ENCODE measurements around the gene PPIF.

The PPIF gene

DNA sequence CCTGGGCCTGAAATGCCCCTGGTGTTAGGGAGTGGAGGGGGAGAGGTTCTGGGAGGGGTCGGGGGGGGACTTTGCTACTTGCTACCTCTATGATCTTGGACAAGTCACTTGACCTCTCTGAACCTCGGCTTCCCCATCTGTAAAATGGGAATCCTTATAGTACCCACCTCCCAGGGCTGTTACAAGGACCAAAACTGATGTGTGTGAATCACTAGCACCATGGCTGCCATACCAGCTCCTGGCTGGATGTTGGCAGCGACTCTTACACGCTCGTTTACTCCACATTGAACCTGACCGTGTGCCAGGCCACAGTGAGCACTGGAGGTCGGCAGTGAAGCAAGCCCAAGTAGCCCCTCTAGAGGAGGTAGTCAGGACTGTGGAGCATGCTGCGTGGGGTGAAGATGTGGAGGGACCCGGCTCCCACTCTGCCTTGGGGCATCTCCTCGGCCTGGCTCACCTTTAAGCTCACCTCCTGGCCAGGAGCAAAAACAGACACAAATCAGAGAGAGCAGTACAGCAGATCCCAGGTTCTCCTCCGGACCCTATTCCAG is 28.9 kb downstream of the PPIF start:
- DNase-seq: no peak

DNA sequence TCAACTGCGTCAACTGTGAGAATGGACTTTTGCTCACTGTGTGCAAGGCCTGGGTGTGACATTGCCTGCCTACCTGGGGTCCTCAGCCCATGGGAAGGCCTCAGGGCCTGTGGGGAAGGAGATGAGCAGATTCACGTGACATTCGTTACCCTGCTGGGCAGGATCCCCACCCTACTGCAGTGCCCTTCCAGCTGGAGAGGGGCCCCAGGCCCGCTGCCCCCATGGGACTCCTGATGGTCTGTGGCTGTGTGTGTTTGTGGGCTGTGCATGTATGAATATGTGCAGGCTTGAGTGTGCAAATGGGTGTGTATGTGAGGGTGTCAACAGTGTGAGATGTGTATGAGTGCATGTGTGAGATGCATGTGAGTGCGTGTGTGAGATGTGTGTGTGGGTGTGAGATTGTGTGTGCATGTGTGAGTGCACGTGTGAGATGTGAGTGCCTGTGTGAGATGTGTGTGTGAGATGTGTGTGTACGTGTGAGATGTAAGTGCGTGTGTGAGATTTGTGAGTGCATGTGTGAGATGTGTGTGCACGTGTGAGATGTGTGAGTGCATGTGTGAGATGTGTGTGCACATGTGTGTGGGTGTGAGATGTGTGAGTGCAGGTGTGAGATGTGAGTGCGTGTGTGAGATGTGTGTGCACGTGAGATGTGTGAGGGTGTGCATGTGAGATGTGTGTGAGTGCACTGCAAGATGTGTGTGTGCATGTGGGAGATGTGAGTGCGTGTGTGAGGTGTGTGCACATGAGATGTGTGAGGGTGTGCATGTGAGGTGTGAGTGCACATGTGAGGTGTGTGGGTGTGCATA is 29.7 kb downstream of the PPIF start:
- no peak for DNase-seq

DNA sequence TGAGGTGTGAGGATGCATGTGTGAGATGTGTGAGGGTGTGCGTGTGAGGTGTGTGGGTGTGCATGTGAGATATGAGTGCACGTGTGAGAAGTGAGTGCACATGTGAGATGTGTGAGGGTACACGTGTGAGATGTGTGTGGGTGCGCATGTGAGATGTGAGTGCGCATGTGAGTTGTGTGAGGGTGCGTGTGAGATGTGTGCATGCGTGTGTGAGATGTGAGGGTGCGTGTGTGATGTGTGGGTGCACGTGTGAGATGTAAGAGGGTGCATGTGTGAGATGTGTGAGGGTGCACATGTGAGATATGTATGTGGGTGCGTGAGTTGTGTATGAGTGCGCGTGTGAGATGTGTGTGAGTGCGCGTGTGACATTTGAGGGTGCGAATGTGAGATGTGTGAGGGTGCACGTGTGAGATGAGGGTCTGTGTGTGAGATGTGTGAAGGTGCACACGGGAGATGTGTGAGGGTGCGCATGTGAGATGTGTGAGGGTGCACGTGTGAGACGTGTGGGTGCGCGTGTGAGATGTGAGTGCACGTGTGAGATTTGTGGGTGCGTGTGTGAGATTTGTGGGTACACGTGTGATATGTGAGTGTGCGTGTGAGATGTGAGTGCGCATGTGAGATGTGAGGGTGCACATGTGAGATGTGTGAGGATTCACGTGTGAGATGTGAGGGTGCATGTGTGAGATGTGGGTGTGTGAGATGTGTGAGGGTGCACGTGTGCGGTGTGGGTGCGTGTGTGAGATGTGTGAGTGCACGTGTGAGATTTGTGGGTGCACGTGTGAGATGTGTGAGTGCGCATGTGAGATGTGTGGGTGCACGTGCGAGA is 30.5 kb downstream of the PPIF start:
- DNase-seq: no peak

DNA sequence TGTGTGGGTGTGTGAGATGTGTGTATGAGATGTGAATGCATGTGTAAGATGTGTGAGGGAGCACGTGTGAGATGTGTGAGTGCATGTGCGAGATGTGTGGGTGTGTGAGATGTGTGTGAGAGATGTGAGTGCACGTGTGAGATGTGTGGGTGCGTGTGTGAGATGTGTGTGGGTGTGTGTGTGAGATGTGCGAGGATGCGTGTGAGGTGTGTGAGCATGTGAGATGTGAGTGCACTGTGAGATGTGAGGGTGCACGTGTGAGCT is 31.0 kb downstream of the PPIF start:
- DNase-seq: no peak

DNA sequence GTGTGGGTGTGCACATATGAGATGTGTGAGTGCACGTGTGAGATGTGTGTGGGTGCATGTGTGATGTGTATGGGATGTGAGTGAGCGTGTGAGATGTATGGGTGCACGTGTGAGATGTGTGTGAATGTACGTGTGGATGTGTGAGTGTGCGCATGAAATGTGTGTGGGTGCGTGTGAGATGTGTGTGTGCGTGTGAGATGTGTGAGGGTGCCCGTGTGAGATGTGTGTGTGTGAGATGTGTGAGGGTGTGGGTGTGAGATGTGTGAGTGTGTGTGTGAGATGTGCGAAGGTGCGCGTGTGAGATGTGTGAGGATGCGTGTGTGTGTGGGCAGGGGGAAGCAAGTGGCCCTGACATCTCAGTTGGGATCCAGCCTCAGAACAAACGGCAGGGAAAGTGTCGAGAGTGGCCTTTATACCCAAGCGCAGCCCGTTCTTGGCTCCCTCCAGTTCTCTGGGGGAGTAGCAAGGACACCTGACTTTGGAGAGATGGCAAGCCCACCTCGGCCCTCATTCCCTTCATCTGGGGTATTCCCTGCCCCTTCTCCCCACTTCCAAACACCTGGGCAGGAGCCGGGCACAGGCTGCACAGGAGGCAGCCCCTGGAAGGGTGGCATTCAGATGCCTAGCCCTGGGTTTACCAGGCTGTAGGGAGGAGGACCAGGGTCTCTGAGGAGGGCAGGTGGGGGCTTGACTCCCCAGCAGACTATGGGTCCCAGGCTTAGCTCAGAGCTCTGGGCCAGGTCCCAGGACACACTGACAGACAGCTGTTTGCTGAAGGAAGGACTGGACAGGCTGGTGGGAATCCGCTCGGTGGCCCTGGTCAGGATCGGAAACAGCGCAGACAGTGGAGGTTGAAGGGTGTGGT is 31.6 kb downstream of the PPIF start:
- no peak for DNase-seq

DNA sequence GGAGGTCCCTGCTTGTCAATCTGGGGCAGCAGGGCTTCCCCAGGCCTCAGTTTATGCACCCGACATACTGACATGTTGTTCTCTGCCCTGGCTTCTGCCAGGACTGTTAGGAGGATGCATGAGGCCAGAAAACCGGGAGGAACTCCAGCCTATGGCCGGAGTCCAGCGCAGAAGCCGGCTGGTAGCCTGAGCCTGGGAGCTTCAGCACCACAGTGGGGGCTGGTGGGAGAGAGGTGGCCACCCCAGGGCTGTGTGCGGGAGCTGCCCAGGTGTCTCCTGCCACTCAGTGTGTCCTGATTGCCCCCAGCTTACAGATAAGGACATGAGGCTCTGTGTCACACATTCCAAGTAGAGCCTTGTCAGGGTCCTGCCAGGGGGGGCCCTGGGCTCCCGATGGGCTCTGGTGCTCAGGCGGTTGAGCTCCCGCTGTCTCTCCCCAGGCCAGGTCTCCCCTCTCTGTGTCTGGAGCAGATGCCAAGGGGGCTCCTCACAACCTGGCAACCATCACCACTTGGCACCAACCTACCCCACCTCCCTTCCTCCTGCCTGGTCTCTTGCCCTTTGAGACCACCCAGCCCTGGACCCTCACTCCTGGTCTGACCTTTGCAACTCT is 32.3 kb downstream of the PPIF start:
- no peak for DNase-seq

DNA sequence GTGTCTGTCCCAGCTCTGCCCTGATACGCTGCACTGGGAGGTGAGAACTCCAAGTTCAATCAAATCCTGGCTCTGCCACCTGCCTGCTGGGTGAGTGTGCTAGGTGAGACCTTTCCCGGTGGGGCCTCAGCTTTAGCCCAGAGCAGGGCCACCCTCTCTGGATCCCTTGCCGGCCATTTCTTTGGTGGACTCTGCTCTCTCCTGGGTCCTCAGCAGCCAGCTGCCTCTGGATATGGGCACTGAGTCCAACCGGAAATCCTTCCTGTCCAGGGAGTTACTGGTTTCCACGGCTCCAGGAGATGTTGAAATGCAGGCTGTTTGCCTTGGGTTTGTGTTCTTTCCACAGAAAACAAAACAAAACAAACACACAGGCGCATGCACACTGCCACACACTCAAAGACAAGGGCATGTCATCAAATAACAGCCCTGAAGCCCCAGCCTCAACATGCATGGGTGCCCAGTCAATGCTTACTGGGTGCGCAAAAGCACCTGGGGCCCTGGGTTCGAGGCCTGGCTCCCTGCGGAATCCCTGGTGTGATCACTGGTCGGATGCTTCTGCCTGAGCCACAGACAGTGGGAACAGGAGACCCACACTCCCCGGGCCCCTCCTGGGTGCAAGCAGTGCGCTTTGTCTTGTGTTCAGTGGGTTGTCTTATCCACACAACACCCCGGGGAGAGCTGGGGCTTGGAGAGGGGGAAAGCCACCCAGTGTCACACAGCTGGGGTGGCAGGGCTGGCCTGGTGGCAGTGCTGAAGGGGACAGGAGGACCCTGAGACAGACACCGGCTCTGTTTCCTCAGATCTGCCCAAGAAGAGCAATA is 33.1 kb downstream of the PPIF start:
- no peak for DNase-seq

DNA sequence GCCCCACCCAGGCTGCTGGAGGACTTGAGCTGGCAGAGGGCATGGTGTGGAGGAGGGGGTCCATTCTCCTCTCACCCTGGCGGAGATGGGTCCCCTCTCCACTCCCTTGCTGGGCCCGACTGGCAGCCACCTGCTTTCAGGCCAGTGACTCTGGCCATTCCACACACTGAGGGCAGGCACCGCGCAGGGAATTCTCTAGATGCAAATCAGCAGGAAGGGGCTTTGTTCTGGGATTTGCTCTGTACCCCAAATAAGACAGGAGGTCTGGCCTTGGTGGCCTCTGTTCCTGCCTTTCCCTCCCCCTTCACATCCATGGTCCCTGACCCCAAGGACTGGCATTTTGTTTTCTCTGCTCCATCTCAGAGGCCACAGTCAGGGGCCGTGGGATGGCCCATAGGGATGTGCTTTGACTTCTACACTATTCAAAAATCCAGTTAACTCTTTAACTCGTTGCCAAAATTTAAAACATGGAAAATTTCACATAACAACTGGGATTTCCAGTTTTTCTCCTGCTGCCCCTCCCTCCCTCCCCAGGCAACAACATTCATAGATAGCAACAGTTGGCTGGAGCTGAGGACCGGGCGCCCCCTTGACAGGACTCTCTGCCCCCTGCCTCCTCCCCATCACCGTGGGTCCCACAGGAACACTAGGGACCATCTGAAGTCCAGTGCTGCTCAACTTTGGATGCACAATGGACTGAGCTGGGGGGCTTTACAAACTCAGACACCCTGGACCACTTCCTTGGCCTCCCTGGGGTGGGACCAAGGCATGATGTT is 33.9 kb downstream of the PPIF start:
- DNase-seq: no peak

DNA sequence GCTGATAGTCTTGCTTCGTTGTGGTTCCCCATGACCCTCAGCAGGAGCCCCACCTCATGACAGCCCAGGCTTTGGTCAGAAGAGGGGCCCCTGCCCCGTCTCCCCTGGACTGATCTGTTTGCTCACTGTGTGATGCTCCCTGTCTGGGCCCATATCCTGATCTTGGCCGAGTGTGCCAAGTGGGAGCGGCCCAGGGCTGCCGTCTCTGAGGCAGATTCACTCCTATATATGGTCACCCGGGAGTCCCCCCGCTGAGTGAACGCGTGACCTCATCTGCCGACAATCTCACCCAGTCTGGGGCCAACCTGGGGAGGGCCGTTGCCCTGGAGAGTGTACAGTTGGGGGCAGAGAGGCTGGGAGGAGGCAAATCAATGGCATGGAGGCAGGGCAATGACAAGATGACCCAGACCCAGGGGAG is 34.5 kb downstream of the PPIF start:
- DNase-seq: no peak

DNA sequence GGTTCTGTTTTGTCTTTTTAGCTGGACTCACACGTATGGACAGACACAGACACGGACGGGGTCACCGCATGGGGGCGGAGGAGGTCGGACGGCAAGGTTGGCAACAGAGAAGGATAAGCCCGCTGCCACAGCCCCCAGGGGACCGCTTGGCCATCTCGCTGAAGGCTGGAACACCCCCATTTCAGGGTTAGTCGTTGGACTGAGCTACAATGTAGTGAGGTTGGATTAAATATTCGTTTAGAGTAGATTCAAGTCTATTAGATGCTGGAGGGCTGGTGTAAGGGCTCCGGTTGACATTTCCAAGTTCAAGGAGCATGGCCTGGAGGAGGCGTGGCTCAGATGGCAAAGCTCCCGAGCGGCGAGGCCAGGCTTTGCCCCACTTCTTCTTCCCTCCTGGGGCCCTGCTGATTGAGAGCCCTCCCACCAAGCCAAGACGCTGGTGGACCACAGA is 35.2 kb downstream of the PPIF start:
- DNase-seq: no peak

DNA sequence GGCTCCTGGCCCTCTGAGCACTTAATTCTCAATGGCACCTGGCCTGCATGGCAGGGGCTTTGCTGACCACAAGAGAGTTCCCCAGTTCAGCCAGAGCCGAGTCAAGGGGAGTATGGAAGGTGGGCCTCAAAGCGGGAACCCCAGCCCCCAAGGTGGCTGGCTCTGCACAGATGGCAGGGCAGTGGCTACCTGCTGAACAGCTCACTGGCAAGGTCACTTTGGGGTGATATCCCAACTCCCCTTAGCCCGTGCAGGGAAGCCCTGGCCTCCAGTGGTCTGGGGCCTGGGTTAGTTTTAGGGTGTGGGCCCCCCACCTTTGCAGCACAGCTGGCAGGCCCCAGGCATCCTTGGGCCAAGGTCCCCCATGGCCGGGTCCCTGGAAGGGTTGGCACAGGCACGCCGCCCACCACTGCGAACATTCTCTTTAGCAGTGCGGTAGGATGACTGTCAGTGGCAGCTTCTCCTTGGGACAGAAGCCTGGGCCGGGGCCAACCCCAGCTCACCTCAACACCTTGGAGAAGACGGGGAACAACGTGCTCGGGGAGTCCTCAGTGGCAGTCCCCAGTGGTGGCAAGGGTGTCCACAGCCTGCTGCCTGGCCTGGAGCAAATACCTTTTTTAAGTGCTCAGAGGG is 36.8 kb downstream of the PPIF start:
- no peak for DNase-seq

DNA sequence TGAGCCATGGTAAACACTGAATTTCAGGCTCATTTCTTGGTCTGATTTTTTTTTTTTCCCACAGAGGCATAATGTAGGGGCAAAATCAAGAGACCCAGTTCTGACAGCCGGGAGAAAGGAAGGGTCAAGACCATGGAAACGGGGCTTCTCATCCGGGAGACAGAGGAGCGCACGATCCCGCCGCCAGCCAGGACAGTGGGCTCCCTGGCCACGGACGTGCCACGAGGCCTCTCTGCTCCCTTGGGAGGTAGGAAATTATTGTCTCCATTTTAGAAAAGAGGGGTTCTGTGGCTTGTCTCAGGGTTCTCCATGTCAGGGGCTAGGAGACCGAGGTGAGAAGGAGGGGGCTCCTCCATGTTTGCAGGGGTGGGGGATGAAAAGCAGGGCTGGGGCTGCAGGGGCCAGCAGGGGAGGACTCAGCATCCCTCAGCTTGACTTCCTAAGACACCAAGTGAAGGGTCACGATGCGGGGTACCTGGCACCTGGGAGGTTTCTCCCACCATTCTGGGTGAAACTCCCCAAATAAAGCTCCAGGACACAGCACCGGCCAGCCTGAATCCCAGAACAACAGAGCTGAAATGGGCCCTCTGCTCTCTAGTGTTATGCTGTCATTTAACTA is 37.6 kb downstream of the PPIF start:
- no peak for DNase-seq

DNA sequence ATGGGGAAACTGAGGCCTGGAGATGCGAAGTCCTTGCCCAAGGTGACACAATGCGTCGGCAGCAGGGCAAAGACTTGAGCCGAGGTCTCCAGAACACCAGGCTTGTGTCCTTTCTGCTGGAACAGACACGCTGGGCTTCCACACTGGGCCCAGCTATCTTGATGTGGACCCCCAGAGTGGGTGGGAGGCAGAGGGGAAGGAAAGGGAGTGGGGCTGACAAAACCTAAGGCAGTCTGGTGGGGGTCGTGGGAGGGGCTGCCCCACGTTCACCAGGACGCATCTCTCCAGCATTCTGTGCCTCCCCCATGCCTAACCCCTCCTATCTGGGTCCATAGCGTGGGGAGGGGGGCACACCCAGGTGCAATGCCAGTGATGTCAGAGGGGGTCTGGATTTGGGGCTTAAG is 38.1 kb downstream of the PPIF start:
- no peak for DNase-seq

DNA sequence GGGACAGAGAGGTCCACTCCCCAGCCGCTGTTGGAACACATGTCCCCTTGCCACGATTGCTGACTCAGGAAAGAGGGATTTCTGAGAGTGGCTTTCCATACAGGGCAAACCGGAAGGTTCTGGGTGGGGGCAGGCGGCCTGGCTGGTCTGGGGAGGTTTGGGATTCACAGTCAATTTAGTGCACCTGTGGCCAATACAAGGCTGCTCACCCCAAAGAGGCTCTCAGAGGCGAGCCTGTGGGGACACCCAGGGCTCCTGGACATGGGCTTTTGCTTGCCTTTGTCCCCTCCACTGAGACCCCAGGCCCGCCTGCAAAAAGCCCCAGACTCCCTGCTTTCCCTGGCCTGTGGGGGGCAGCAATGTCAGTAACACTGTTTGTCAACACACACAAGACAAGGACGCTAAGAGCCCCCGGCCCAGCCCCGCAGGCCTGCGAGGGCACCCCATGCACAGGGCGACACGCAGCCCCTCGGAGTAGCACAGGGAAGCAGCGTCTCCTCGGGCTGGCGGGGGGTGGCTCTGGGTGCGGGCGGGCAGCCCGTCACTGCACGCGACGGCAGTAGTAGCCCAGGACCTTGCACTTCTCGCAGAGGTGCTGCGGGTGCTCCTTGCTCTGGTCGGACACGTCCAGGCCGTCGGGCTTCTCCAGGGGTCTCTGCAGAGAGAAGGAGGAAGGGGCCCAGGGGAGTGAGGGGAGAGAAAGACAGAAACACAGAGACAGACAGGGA is 38.7 kb downstream of the PPIF start:
- DNase-seq: no peak

DNA sequence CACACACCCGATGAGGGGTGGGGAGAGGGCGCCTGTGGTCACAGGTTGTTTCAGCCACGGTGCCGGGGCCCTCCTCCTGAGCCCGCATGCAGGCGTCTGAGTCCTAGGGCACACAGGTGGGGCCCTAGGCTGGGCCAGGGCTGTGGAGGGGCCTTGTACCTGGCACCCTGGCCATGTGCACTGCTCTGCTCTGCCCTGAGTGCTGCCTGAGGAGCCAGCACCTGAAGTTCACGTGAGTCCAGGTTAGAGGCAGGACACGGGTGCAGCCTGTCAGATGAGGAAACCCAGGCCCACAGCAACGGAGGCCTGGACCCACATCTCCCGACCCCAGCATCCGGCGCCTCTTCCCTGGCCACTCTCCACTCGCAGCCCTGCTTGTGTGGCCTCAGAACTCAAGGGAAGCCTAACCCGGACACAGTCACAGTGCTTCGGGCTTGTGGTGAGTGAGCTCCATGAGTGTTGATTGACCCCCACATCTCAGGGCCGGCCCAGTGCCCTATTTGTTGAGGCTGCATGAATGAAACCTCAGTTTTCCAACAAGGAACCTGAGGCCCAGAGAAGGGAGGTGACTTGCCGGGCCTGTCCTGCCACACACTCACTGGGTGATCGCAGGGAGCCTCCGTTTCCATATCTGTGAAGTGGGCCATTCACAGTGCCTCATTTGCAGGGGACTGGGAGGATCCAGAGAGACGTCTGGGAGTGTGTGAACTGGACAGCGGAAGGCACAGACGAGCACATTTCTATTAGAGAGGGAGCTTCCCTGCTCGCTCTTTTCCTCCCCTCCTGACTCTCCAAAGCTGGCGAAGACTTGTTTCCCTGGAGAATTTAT is 39.6 kb downstream of the PPIF start:
- no peak for DNase-seq

DNA sequence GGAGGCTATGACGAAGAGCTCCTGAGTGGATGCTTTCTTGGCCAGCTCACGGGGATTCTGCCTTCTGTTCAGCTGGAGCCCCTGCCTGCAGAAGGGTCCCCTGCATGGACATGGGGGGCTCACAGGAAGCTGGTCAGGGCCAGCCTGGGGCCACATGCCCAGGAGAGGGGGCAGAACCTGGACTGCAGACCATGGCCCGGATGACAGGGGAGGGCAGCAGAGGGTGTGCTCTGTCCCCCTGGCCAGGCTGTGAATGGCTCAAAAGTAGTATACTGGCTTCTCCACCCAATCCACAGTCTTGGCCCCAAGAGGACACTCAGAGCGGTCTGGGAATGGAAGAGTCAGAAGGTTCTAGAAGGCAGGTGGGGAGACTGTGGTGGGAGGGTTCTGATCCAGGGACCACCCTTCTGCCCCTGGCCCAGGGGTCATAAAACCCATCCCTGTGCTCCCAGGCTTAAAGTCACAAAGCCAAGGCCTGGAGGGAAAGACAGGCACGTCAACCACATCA is 40.3 kb downstream of the PPIF start:
- DNase-seq: no peak

DNA sequence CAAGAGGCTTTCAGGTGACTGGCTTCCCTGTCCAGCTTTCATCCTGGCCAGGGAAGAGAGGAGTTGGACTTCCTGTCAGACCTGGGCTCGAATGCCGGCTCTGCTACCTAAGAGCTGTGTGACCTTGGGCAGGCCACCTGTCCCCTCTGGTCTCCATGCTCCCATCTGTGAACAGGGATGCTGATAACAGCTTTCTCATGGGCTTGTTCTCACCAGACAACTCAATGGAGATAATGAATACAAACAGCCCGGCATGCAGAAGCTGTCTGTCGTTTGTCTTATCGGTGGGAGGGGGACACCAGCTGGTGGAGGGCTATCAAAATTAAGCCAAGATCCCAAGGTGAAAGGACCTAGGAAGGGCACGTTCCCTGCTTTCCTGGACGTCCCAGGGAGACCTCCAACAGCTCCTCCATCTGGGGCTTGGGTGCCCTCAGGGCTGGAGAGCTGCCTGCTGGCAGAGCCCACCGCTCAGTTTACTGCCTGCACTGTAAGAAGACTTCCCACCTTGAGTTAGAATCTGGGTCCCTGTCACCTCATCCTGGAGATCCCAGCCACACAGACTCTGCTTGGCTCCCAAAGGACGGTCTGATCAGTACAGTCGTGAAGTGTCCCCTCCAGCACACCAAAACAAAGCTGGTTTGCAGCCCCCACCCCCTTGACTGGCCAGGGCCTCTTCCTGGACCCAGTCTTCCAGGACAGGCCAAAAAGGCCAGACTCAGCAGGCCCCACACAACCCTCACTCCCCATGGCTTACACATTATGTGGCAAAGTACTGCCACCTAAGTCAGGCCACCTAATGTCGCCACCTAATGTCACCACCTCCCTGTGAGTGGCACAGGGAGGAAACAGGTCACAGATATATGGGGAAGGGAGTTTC is 40.9 kb downstream of the PPIF start:
- DNase-seq: no peak

Data from NCI-H1105 treated with DMSO at 0.1 percent for 48 hours (cell line).